OCI-LY1 (cell line): Measurements from ENCODE around the gene SYNDIG1.

Experiments
- H2AFZ ChIP-seq: fragments of 200-600 bp; sonication (generic), shearing (Covaris generic); 2 replicates; pipeline ENCODE4 v1.6.0; 2014; ENCODE audit warnings: antibody characterized with exemption, mild to moderate bottlenecking, low read length
- H3F3A ChIP-seq: fragments of 200-600 bp; sonication (generic), shearing (Covaris generic); 2 replicates; pipeline ENCODE4 v1.6.0; 2014; ENCODE audit warnings: mild to moderate bottlenecking, antibody characterized with exemption, low read length, moderate library complexity; ENCODE audit not compliant: insufficient read depth
- H3K27ac ChIP-seq: fragments of 200-600 bp; sonication (generic); 2 replicates; pipeline ENCODE4 v1.5.1; 2014; ENCODE audit warnings: low read length, mixed run types, mild to moderate bottlenecking, low read depth; ENCODE audit not compliant: poor library complexity, severe bottlenecking
- H3K27me3 ChIP-seq: fragments of 200-600 bp; sonication (generic); 2 replicates; pipeline ENCODE4 v1.6.0; 2014; ENCODE audit warnings: antibody characterized with exemption, mild to moderate bottlenecking, low read length, moderate library complexity; ENCODE audit not compliant: insufficient read depth
- H3K36me3 ChIP-seq: fragments of 200-600 bp; sonication (generic); 2 replicates; pipeline ENCODE4 v1.6.1; 2014; ENCODE audit warnings: mild to moderate bottlenecking, antibody characterized with exemption, low read length, moderate library complexity, mixed read lengths; ENCODE audit not compliant: insufficient read depth
- H3K4me1 ChIP-seq: fragments of 200-600 bp; sonication (generic); 2 replicates; pipeline ENCODE4 v1.5.1; 2014; ENCODE audit warnings: mild to moderate bottlenecking, low read length, moderate library complexity; ENCODE audit not compliant: insufficient read depth, severe bottlenecking
- H3K4me2 ChIP-seq: fragments of 200-600 bp; sonication (generic), shearing (Covaris generic); 2 replicates; pipeline ENCODE4 v1.6.1; 2014; ENCODE audit warnings: low read length
- H3K4me3 ChIP-seq: fragments of 200-600 bp; sonication (generic); 2 replicates; pipeline ENCODE4 v1.5.1; 2014; ENCODE audit warnings: low read length, low read depth, mild to moderate bottlenecking, mixed read lengths; ENCODE audit not compliant: poor library complexity, severe bottlenecking
- H3K79me2 ChIP-seq: fragments of 200-600 bp; shearing (Covaris generic); 2 replicates; pipeline ENCODE4 v1.6.1; 2016; ENCODE audit warnings: mixed run types, low read length, mixed read lengths; ENCODE audit not compliant: insufficient read depth
- H3K9ac ChIP-seq: fragments of 200-600 bp; sonication (generic), shearing (Covaris generic); 2 replicates; pipeline ENCODE4 v1.6.1; 2014; ENCODE audit warnings: mild to moderate bottlenecking, low read length, mixed read lengths
- H3K9me2 ChIP-seq: fragments of 200-600 bp; sonication (generic), shearing (Covaris generic); 2 replicates; pipeline ENCODE4 v1.6.1; 2014; ENCODE audit warnings: low read depth, mild to moderate bottlenecking, low read length, mixed read lengths
- H3K9me3 ChIP-seq: fragments of 200-600 bp; shearing (Covaris generic); 2 replicates; pipeline ENCODE4 v1.6.1; 2014; ENCODE audit warnings: low read length, mixed read lengths
- H4K20me1 ChIP-seq: fragments of 200-600 bp; sonication (generic), shearing (Covaris generic); 2 replicates; pipeline ENCODE4 v1.6.0; 2016; ENCODE audit warnings: mild to moderate bottlenecking, low read length; ENCODE audit not compliant: insufficient read depth
- EZH2 ChIP-seq: fragments of 200-600 bp; sonication (generic), shearing (Covaris generic); IDR thresholded peaks from 2 replicates; pipeline ENCODE4 v1.8.0; 2017; ENCODE audit warnings: borderline replicate concordance, mixed run types, mild to moderate bottlenecking, antibody characterized with exemption, low read length, moderate library complexity, mixed read lengths
- TF ChIP-seq, protein P1 (sequence below): fragments of 200-600 bp; sonication (generic), shearing (Covaris generic); IDR thresholded peaks from 2 replicates; pipeline ENCODE4 v1.5.1; 2017; ENCODE audit warnings: mild to moderate bottlenecking, antibody characterized with exemption, low read length, moderate library complexity, mixed read lengths

Gene SYNDIG1

DNA sequence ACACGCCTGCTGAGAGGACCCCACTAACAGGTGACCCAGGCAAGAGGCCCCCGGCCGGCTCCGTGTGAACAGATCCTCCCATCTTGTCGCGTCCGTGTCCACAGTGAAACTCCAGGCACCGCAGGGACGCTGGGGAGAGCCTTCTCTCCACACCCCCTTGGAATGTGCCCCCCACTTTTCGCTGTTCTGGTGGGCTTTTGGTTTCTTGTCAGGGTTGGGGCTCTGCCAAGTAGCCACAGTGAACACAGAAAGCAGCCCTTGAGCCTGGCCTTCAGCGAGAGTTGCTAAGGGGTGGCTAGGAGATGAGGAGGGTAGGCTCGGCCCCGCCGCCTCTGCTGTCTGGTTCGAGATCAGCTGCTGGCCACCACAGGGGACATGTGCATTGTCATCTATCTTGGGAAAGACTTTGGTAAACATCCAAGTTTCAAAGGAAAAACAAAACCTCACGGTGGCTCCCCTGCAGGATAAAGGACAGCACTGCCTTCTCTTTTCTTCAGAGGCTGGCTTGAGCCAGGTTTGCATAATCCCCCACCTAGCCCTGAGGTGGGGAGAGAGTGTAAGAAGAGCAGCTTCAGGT, 22.7 kb downstream of the SYNDIG1 start:
- H3K27ac ChIP-seq: no peak overlapping the region

DNA sequence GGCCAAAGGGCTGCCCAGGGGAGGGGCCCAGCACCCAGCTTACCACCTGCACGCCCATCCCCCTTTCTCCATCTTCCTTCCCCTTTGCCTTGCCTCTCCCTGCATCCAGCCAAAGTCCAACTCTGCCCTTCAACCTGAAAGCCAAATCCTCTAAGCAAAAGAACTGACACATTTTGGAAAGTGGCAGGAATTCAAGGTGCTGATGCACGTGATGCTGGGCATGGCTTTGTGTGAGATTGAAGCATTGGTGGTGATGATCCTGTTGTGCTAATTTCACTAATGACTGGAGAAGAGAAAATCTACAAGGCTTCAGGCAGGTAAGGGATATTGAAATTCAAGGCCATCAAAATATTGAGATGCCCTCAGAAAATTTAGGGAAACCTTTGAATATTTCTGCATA, 23.3 kb downstream of the SYNDIG1 start:
- H3K9ac ChIP-seq: no peak overlapping the region
- no peaks in the 10 kb centered on the region for H3F3A ChIP-seq
- H3K4me3 ChIP-seq: no peak overlapping the region
- no peaks in the 10 kb centered on the region for H3K27me3 ChIP-seq
- H3K4me1 ChIP-seq: no peaks in the 10 kb centered on the region
- H3K27ac ChIP-seq: no peak overlapping the region
- H3K9me2 ChIP-seq: no peaks in the 10 kb centered on the region
- no peak overlapping the region for H2AFZ ChIP-seq
- TF ChIP-seq, protein P1, sequence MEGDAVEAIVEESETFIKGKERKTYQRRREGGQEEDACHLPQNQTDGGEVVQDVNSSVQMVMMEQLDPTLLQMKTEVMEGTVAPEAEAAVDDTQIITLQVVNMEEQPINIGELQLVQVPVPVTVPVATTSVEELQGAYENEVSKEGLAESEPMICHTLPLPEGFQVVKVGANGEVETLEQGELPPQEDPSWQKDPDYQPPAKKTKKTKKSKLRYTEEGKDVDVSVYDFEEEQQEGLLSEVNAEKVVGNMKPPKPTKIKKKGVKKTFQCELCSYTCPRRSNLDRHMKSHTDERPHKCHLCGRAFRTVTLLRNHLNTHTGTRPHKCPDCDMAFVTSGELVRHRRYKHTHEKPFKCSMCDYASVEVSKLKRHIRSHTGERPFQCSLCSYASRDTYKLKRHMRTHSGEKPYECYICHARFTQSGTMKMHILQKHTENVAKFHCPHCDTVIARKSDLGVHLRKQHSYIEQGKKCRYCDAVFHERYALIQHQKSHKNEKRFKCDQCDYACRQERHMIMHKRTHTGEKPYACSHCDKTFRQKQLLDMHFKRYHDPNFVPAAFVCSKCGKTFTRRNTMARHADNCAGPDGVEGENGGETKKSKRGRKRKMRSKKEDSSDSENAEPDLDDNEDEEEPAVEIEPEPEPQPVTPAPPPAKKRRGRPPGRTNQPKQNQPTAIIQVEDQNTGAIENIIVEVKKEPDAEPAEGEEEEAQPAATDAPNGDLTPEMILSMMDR: no peak
- no peak for TF ChIP-seq EZH2
- H3K9me3 ChIP-seq: no peaks in the 10 kb centered on the region
- no peaks in the 10 kb centered on the region for H3K36me3 ChIP-seq
- H4K20me1 ChIP-seq: no peaks in the 10 kb centered on the region
- H3K79me2 ChIP-seq: no peaks in the 10 kb centered on the region
- no peak overlapping the region for H3K4me2 ChIP-seq

More for the DNA sequence above, 22.7 kb downstream of the SYNDIG1 start:
- Histone ChIP-seq H3K36me3 (no peaks in the 10 kb centered on the region), H3K9me3 (no peaks in the 10 kb centered on the region), H3K9ac (no peak overlapping the region), H3K27me3 (no peaks in the 10 kb centered on the region), H3K4me2 (no peak overlapping the region), H4K20me1 (no peaks in the 10 kb centered on the region), H3F3A (no peaks in the 10 kb centered on the region), H3K4me1 (no peaks in the 10 kb centered on the region), H3K9me2 (no peaks in the 10 kb centered on the region), H3K4me3 (no peak overlapping the region), H3K79me2 (no peaks in the 10 kb centered on the region), H2AFZ (no peak overlapping the region)
- TF ChIP-seq, protein P1: no peak

DNA sequence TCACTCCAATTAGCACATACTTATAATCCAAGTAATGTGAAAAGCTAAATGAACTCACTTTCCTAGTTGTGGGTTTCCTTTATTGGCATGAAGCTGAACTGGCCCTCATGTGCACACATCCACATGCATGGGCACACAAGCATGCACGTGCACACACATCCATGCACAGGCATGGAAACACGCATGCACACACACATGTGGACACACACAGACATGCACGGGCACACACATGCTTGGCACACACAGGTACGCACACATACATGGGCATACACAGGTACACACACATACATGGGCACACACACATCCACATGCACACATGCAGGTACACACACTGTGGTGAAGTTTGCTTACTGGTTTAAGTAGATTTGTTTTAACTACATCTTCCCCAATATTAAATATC, 23.8 kb downstream of the SYNDIG1 start:
- no peaks in the 10 kb centered on the region for H3K9me2 ChIP-seq
- H3K9ac ChIP-seq: no peak overlapping the region
- H2AFZ ChIP-seq: no peak overlapping the region
- H4K20me1 ChIP-seq: no peaks in the 10 kb centered on the region
- no peaks in the 10 kb centered on the region for H3K9me3 ChIP-seq
- TF ChIP-seq, protein P1: no peak
- no peak for TF ChIP-seq EZH2
- H3K4me1 ChIP-seq: no peaks in the 10 kb centered on the region
- H3K4me2 ChIP-seq: no peak overlapping the region
- H3K27ac ChIP-seq: no peak overlapping the region
- no peaks in the 10 kb centered on the region for H3F3A ChIP-seq
- no peaks in the 10 kb centered on the region for H3K79me2 ChIP-seq
- H3K36me3 ChIP-seq: no peaks in the 10 kb centered on the region
- H3K27me3 ChIP-seq: no peaks in the 10 kb centered on the region
- H3K4me3 ChIP-seq: no peak overlapping the region
